Calu3 (cell line): Measurements from ENCODE around the gene AZU1. TPM values are rescaled to one million over a fixed set of nuclear protein-coding genes. Genes with fewer than 3 reads are reported as not detected.
A peak's percentile ranks its signal among the peaks of the same experiment; 100 is the strongest.

Experiments used
- BruUV-seq: library from RNA; stranded (reverse); fragments of 400-500 nt; replicated peaks from 2 replicates; lab custom pipeline; 2021; lab: Mats Ljungman, UMichigan
- CTCF ChIA-PET: fragments of 300-600 bp; sonication (Branson Sonifier 250); formaldehyde crosslinking; loops from one replicate; lab custom pipeline; 2022; ENCODE audit warnings: antibody characterized with exemption; lab: Charles Lee
- DNase-seq: peaks from one replicate; pipeline ENCODE4 v3.0.0; 2022
- H3K27ac Mint-ChIP-seq: one replicate; pipeline ENCODE4 v1.8.0; 2022; ENCODE audit warnings: mixed read lengths; ENCODE audit not compliant: unreplicated experiment
- H3K27me3 Mint-ChIP-seq: one replicate; pipeline ENCODE4 v1.8.0; 2022; ENCODE audit warnings: mixed read lengths; ENCODE audit not compliant: unreplicated experiment
- H3K36me3 Mint-ChIP-seq: one replicate; pipeline ENCODE4 v1.8.0; 2022; ENCODE audit warnings: mild to moderate bottlenecking, moderate library complexity, mixed read lengths; ENCODE audit not compliant: insufficient read depth, unreplicated experiment
- H3K4me1 Mint-ChIP-seq: one replicate; pipeline ENCODE4 v1.8.0; 2022; ENCODE audit warnings: mild to moderate bottlenecking, low read depth, mixed read lengths; ENCODE audit not compliant: unreplicated experiment
- H3K4me3 Mint-ChIP-seq: one replicate; pipeline ENCODE4 v1.8.0; 2022; ENCODE audit warnings: mild to moderate bottlenecking, low read depth, moderate library complexity, mixed read lengths; ENCODE audit not compliant: unreplicated experiment
- H3K9me3 Mint-ChIP-seq: one replicate; pipeline ENCODE4 v1.8.0; 2022; ENCODE audit warnings: low read depth, mixed read lengths; ENCODE audit not compliant: unreplicated experiment
- CTCF ChIP-seq: fragments of 200-600 bp; IDR thresholded peaks from one replicate; pipeline ENCODE4 v1.8.0; 2022; ENCODE audit warnings: antibody characterized with exemption; ENCODE audit not compliant: unreplicated experiment
- intact Hi-C: fragments of 100-400 bp; cut with micrococcal nuclease; formaldehyde crosslinking; loops from one replicate; pipeline ENCODE4 v1.10.0; 2022; ENCODE audit not compliant: unreplicated experiment
- total RNA-seq: library from RNA; stranded (reverse); gene quantifications from 2 replicates; pipeline ENCODE4 v1.2.3, GENCODE V29; 2022

Gene AZU1
- total RNA-seq, 1 experiment from 2014 or later = not detected

- Mint-ChIP-seq H3K27me3 (no peaks in the 10 kb centered on the region), H3K4me1 (peaks cover 10% of the 10 kb centered on the region), H3K4me3 (peak overlapping the region; percentile 77), H3K9me3 (no peaks in the 10 kb centered on the region), H3K36me3 (peaks cover 75% of the 10 kb centered on the region), H3K27ac (no peak overlapping the region)
- no TSS peak for BruUV-seq
- intact Hi-C loops = no loop called here
- CTCF ChIA-PET = no interaction called here
- no peak for TF ChIP-seq CTCF
- DNase-seq = no peak
Observed at GRCh38 chr19:801861-802497, 25.7 kb upstream of the AZU1 start.

DNA sequence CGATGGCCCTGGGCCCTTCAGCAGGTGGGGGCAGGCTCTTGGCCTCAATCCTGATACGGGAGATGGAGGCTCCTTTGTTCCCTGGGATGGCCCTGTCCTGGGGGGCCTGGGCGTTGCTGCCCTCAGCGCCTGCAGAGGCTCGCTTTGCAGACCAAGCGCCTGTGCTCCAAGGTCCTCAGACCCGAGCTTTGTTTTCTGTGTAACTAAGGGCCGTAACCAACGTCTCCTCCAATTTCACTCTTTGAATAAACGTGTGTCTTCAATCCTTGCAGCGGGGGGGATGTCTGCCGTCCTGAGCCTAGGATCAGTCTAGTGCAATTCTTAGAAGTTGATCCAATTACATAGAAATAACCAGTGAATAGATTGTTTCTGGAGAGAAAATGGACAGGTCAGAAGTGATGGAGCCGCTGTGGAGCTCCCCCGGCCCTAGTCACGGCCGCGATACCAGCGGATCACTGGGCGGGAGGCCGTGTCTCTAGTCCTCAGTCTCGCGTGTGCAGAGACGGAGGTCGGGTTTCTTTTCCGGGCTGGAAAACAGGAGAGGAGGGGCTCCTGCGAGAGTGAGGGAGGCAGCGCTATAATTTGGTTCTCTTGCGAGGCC lies 25.0 kb upstream of the AZU1 start:
- CTCF ChIA-PET = no interaction called here
- Mint-ChIP-seq H3K4me1 (peaks cover 10% of the 10 kb centered on the region), H3K27me3 (no peaks in the 10 kb centered on the region), H3K27ac (no peak overlapping the region), H3K9me3 (no peaks in the 10 kb centered on the region), H3K36me3 (peaks cover 77% of the 10 kb centered on the region), H3K4me3 (peak overlapping the region; percentile 77)
- intact Hi-C loops = no loop called here
- no TSS peak for BruUV-seq
- TF ChIP-seq CTCF = no peak
- DNase-seq = no peak

DNA sequence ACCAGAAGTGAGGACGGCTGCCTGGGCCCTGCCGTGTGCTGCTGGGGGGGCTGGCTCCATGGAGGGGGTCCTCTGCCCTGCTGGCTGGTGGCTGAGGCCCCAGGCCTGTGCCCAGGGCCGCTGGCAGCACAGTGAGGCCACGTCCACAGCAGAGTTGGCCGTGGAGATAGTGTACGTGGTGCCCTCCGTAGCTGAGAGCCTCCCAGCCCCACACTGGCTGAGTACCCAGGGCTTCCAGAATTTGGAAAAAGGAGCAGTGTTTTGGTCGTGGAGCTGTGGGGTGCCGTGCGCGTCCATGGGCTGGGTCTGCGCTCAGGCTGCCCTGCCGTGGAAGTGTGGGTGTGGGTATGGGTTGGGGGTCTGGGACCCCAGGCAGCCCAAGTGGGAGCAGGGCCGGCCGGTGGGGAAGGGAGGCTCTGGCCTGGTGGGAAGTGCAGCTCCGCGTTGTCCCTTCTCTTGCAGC lies 24.5 kb upstream of the AZU1 start:
- no peak for TF ChIP-seq CTCF

DNA sequence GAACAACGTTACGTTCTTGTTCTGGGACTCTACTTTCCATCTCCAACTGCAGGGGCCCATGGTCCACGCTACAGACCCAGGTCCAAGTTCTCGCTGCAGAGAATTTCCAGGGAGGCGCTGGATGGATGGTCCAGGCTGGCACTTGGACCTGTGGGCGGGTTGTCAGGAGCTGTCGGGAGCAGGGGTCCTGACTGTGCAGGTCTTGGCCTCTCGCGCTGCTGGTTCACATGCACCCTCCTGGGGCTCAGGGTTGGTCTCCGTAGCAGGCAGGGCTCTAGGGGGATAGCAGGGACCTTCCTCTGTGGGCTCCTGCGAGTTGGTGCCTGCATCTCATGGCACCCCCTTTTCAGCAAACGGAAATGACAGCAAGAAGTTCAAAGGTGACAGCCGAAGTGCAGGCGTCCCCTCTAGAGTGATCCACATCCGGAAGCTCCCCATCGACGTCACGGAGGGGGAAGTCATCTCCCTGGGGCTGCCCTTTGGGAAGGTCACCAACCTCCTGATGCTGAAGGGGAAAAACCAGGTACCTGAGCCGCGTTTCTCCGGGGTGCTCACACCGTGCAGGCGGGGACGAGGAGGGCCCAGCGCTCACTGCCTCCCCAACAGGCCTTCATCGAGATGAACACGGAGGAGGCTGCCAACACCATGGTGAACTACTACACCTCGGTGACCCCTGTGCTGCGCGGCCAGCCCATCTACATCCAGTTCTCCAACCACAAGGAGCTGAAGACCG lies 23.8 kb upstream of the AZU1 start:
- CTCF ChIA-PET = no interaction called here
- DNase-seq = no peak
- no peak for TF ChIP-seq CTCF
- intact Hi-C loops = no loop called here
- peaks cover 76% of the 10 kb centered on the region for H3K36me3 Mint-ChIP-seq
- no peaks in the 10 kb centered on the region for H3K9me3 Mint-ChIP-seq
- peaks cover 10% of the 10 kb centered on the region for H3K4me1 Mint-ChIP-seq
- no peaks in the 10 kb centered on the region for H3K27me3 Mint-ChIP-seq
- H3K27ac Mint-ChIP-seq = no peak overlapping the region
- no TSS peak for BruUV-seq
- H3K4me3 Mint-ChIP-seq = no peak overlapping the region

More for the DNA sequence above, 24.5 kb upstream of the AZU1 start:
- Mint-ChIP-seq H3K27ac (no peak overlapping the region), H3K36me3 (peaks cover 81% of the 10 kb centered on the region), H3K4me3 (no peak overlapping the region), H3K27me3 (no peaks in the 10 kb centered on the region), H3K4me1 (peaks cover 10% of the 10 kb centered on the region), H3K9me3 (no peaks in the 10 kb centered on the region)
- CTCF ChIA-PET = no interaction called here
- intact Hi-C loops = no loop called here
- DNase-seq = no peak
- no TSS peak for BruUV-seq
